Measurements from ENCODE around the gene TMEM203. TPM values are rescaled to one million over a fixed set of nuclear protein-coding genes. Genes with fewer than 3 reads are reported as not detected.

TMEM203 gene
- total RNA-seq, 1 experiment from 2014 or later, result 35.5 TPM

DNA sequence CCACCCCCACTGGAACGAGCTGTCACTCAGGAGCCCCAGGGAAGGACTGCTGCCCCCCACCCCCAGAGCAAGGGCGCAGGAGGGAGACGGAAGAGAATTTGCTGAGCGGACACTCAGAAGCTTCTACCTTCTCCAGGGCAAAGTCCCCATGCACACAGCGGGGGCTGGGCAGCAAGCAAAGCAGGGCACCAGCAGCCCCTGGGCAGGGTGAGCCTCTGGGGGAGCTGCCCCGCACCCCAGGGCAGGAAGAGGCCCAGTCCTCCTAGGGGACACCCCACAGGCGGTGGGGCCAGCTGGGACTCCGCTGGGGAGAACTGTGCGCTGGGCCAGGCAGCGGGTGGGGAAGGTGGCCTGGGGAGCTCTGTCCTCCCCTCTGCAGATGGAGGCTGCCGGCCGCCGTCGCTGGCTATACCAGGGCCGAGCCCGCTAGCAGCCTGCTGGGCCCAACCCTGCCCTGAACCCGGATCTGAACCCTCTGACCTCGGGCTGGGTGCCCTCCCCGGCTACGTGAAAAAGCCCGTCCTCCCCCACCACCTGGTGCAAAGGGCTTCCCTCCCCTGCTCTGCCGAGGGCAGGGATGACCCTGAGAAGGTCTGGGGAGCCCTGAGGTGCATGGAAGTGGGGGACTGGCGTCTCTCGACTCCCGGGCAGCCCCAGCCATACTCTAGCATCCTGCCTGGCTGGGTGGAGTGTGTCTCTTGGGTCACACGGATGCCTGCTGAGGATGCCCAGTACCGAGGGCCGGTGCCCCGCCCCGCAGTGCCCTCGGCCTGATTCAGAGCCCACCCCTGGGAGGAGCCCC lies 24.7 kb upstream of the TMEM203 start:
- peaks cover 3 to 7% of the 10 kb centered on the region in 2 experiments for H3K4me1 Mint-ChIP-seq
- no peak overlapping the region for H3K27ac Mint-ChIP-seq
- DNase-seq, result no peak
- Histone ChIP-seq H3K56ac (ENCODE audit: insufficient read length, low read depth, low read length) (no peak overlapping the region), H3K27ac (ENCODE audit: insufficient read length, low read depth, low read length) (no peak overlapping the region), H4K91ac (ENCODE audit: insufficient read length, low read depth, low read length) (no peak overlapping the region), H3K23ac (ENCODE audit: insufficient read length, low read depth, low read length) (no peak overlapping the region), H2BK120ac (ENCODE audit: low read depth, low read length, poor library complexity, severe bottlenecking) (no peak overlapping the region), H4K20me1 (ENCODE audit: control insufficient read depth, insufficient read depth, insufficient read length) (no peaks in the 10 kb centered on the region), H2BK5ac (ENCODE audit: insufficient read length, low read length) (no peak overlapping the region), H2AFZ (ENCODE audit: low read length) (no peak overlapping the region), H3K18ac (ENCODE audit: insufficient read length, low read depth, low read length) (no peak overlapping the region), H2BK15ac (ENCODE audit: low read depth, low read length) (no peak overlapping the region), H3K79me2 (ENCODE audit: insufficient read depth, low read length) (no peaks in the 10 kb centered on the region), H2BK12ac (ENCODE audit: insufficient read length, low read depth, low read length) (no peak overlapping the region), H3K9me3 (ENCODE audit: control insufficient read depth, low read depth, low read length) (no peaks in the 10 kb centered on the region), H3K23me2 (ENCODE audit: insufficient read length, low read depth, low read length, poor library complexity, severe bottlenecking) (peaks cover 4% of the 10 kb centered on the region), H4K8ac (replicated peaks; ENCODE audit: insufficient read length, low read depth, low read length) (no peak overlapping the region), H3K4me2 (ENCODE audit: insufficient read depth, insufficient read length, low read length) (no peak overlapping the region), H3T11ph (ENCODE audit: low read length) (no peak overlapping the region), H3K9ac (ENCODE audit: extremely low read depth, insufficient read length, low read length) (no peak overlapping the region), H2BK20ac (ENCODE audit: low read depth, low read length, poor library complexity, severe bottlenecking) (no peak overlapping the region), H2AK5ac (ENCODE audit: insufficient read length, low read length) (no peak overlapping the region), H3K79me1 (ENCODE audit: insufficient read depth, low read depth, low read length, poor library complexity, severe bottlenecking) (no peaks in the 10 kb centered on the region), H3K4ac (ENCODE audit: low read depth, low read length) (no peak overlapping the region), H4K5ac (ENCODE audit: insufficient read length, low read depth, low read length) (no peak overlapping the region), H3K14ac (ENCODE audit: insufficient read depth, low read length) (no peak overlapping the region), H3K27me3 (ENCODE audit: insufficient read depth, low read length) (no peaks in the 10 kb centered on the region), H3K4me1 (ENCODE audit: insufficient read depth, low read length) (no peaks in the 10 kb centered on the region)
- H3K9me3 Mint-ChIP-seq, result no peaks in the 10 kb centered on the region
- H3K36me3 Mint-ChIP-seq (ENCODE audit: insufficient read depth in 1 of 3, low read depth in 3 of 3), result no peaks in the 10 kb centered on the region
- WGBS (ENCODE audit: extremely low coverage, insufficient read length, low lambda C conversion rate), result no CpG with 5 or more reads among the region's 31 CpGs
- H3K27me3 Mint-ChIP-seq (ENCODE audit: low read depth), result peaks cover 5% of the 10 kb centered on the region
- TF ChIP-seq, protein P1, sequence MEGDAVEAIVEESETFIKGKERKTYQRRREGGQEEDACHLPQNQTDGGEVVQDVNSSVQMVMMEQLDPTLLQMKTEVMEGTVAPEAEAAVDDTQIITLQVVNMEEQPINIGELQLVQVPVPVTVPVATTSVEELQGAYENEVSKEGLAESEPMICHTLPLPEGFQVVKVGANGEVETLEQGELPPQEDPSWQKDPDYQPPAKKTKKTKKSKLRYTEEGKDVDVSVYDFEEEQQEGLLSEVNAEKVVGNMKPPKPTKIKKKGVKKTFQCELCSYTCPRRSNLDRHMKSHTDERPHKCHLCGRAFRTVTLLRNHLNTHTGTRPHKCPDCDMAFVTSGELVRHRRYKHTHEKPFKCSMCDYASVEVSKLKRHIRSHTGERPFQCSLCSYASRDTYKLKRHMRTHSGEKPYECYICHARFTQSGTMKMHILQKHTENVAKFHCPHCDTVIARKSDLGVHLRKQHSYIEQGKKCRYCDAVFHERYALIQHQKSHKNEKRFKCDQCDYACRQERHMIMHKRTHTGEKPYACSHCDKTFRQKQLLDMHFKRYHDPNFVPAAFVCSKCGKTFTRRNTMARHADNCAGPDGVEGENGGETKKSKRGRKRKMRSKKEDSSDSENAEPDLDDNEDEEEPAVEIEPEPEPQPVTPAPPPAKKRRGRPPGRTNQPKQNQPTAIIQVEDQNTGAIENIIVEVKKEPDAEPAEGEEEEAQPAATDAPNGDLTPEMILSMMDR (conservative IDR thresholded peaks at IDR 0.05), result no peak
- no peak overlapping the region for H3K4me3 Mint-ChIP-seq
